ENCODE results near the gene FAM149B1. TPM values are rescaled to one million over a fixed set of nuclear protein-coding genes. Genes with fewer than 3 reads are reported as not detected.

FAM149B1 gene
- total and polyA plus RNA-seq, 10 of the 15 experiments (the other 5 are each of a cell fraction or from before 2014, with no cell fraction given), result 6.6 to 20.9 (median 11.2) TPM

GRCh38 chr10:73252445-73253224, 84.7 kb downstream of the FAM149B1 start, which contains the start of gene MRPS16:
TSS of gene MRPS16 (minus strand) at chr10:73252644. CDS start at chr10:73252482, 162 bp downstream.
- H2AFZ ChIP-seq (ENCODE audit: control insufficient read depth, low read depth, low read length), result peak within 1 kb of the TSS; percentile 99
- H3K79me2 ChIP-seq (ENCODE audit: control insufficient read depth, insufficient read depth, low read length), result peaks cover 54% of the 10 kb centered on the region
- in situ Hi-C loops (cut with MboI) (no loop called here), intact Hi-C loops (cut with micrococcal nuclease; ENCODE audit: unreplicated experiment) (loop anchor here (5.0 kb wide), 1 partner anchor 245 kb away; the partner anchor contains the start of gene PPP3CB)
- ChIA-PET RAD21 (ENCODE audit: unreplicated experiment) (interaction anchor here (1.6 kb wide), 1 partner anchor 84 kb away, joined by 4 read pairs; no protein-coding TSS in a partner anchor), SMC1A (ENCODE audit: uncharacterized antibody, unreplicated experiment) (interaction anchor here (1.0 to 1.3 kb wide), 4 partner anchors 7 to 391 kb away, joined by 3 to 5 read pairs (median 3); no protein-coding TSS in a partner anchor), CTCF (interaction anchor here (0.9 to 4.7 kb wide), 3 partner anchors 11 to 87 kb away, joined by 3 to 14 read pairs (median 4); no protein-coding TSS in a partner anchor), POLR2A (interaction anchor here (0.6 to 1.5 kb wide), 6 partner anchors 10 to 558 kb away, joined by 3 to 7 read pairs (median 3); partner anchors contain the start of gene CFAP70)
- H3K36me3 ChIP-seq (ENCODE audit: control insufficient read depth in 2 of 2, insufficient read depth in 2 of 2, low read length in 1 of 2), result peaks cover 0 to 8% of the 10 kb centered on the region in 2 experiments; a peak in 2 of 4 replicates
- no peaks in the 10 kb centered on the region for H4K20me1 ChIP-seq (ENCODE audit: control insufficient read depth, insufficient read depth)
- TSS peak; percentile 90 for BruUV-seq (replicated peaks)
- peak within 1 kb of the TSS; percentile 93 for H3K4me3 ChIP-seq
- H3K4me2 ChIP-seq (ENCODE audit: control insufficient read depth, insufficient read depth), result peak within 1 kb of the TSS; percentile 95
- DNase-seq (ENCODE audit: low read depth, low spot score) (peak; percentile 88), ATAC-seq (peak; percentile 87), FAIRE-seq (peak; percentile 97)
- no peaks in the 10 kb centered on the region for H3K27me3 ChIP-seq (replicated peaks in 1 of 2; ENCODE audit: control insufficient read depth in 2 of 2, insufficient read depth in 2 of 2, low read length in 1 of 2)
- H3K27ac ChIP-seq (ENCODE audit: control insufficient read depth, insufficient read depth), result peak within 1 kb of the TSS; percentile 97
- WGBS (ENCODE audit: insufficient coverage, insufficient replicate concordance, low lambda C conversion rate, missing lambda C conversion rate), result under 1% methylated on average over 51 of the region's 51 CpGs
- H3K9ac ChIP-seq (ENCODE audit: control insufficient read depth, insufficient read depth, low read length), result peak within 1 kb of the TSS; percentile 100
- peaks cover 11% of the 10 kb centered on the region for H3K4me1 ChIP-seq (ENCODE audit: control insufficient read depth, insufficient read depth, low read length)
- no peaks in the 10 kb centered on the region for H3K9me3 ChIP-seq (replicated peaks; ENCODE audit: control insufficient read depth, insufficient read depth, low read length)
- TF ChIP-seq CREB1 (IDR thresholded peaks at IDR 0.05; ENCODE audit: low read depth), result peak; percentile 87
- no peak for TF ChIP-seq ATF2 (IDR thresholded peaks at IDR 0.05; ENCODE audit: low read length)
- TF ChIP-seq BHLHE40 (IDR thresholded peaks at IDR 0.05; ENCODE audit: borderline replicate concordance in 1 of 2, low read depth in 2 of 2, low read length in 1 of 2), result peak in 1 of 2 experiments; percentile 55; a peak in 1 of 4 replicates
- peak; percentile 92; the same call in 1 of the 2 replicates for TF ChIP-seq CBFB (IDR thresholded peaks at IDR 0.05; ENCODE audit: low read depth)
- peak; percentile 31 for TF ChIP-seq CEBPZ (IDR thresholded peaks at IDR 0.05; ENCODE audit: low read depth, low read length)
- peak; percentile 99 for TF ChIP-seq POLR2A (IDR thresholded peaks at IDR 0.05; ENCODE audit: low read depth, low read length)
- TF ChIP-seq PKNOX1 (IDR thresholded peaks at IDR 0.05), result 0 out of 2 replicates have a peak, but pooled peaks have one; percentile 27
- TF ChIP-seq IRF5 (IDR thresholded peaks at IDR 0.05; ENCODE audit: borderline replicate concordance), result no peak
- 0 out of 2 replicates have a peak, but pooled peaks have one; percentile 43 for TF ChIP-seq LARP7 (IDR thresholded peaks at IDR 0.05)
- TF ChIP-seq JUNB (IDR thresholded peaks at IDR 0.05), result no peak
- TF ChIP-seq RAD21 (IDR thresholded peaks at IDR 0.05; ENCODE audit: insufficient read depth, low read depth, low read length), result no peak
- TF ChIP-seq KDM1A (IDR thresholded peaks at IDR 0.05; ENCODE audit: borderline replicate concordance), result no peak
- no peak for TF ChIP-seq MTA3 (IDR thresholded peaks at IDR 0.05; ENCODE audit: borderline replicate concordance, low read length)
- peak; percentile 74 for TF ChIP-seq NBN (IDR thresholded peaks at IDR 0.05)
- no peak for TF ChIP-seq PAX5 (IDR thresholded peaks at IDR 0.05; ENCODE audit: borderline replicate concordance, low read depth, low read length)
- TF ChIP-seq RUNX3 (IDR thresholded peaks at IDR 0.05; ENCODE audit: low read length), result peak; percentile 84
- TF ChIP-seq GATAD2B (conservative IDR thresholded peaks at IDR 0.05; ENCODE audit: low read depth), result peak; percentile 93
